PC-3 (cell line): ENCODE measurements around the gene CCDC86. TPM values are rescaled to one million over a fixed set of nuclear protein-coding genes. Genes with fewer than 3 reads are reported as not detected.

Experiments
- ATAC-seq: fragments of 200-7000 bp; cut with Tn5 transposase; 2 replicates; pipeline ENCODE4 v1.9.1; 2020; ENCODE audit warnings: mild to moderate bottlenecking, moderate library complexity
- BruUV-seq: library from RNA; stranded (reverse); fragments of 400-500 nt; replicated peaks from 2 replicates; lab custom pipeline; 2021; lab: Mats Ljungman, UMichigan
- CTCF ChIA-PET: fragments of 300-600 bp; sonication (Branson Sonifier 250); formaldehyde crosslinking; loops from one replicate; lab custom pipeline; 2022; ENCODE audit warnings: antibody characterized with exemption; lab: Charles Lee
- POLR2A ChIA-PET: fragments of 300-600 bp; sonication (Branson Sonifier 250); formaldehyde crosslinking; loops from one replicate; lab custom pipeline; 2022; ENCODE audit warnings: antibody characterized with exemption; ENCODE audit not compliant: unreplicated experiment; lab: Charles Lee
- DNase-seq: peaks from one replicate; pipeline ENCODE4 v3.0.0-alpha.2; 2015
- H2AFZ ChIP-seq: fragments of 300-600 bp; sonication (generic); 2 replicates; pipeline ENCODE4 v1.6.0; 2016; ENCODE audit warnings: antibody characterized with exemption, low read length
- H3F3A ChIP-seq: fragments of 300-600 bp; sonication (generic); one replicate; pipeline ENCODE4 v1.6.0; 2017; ENCODE audit warnings: antibody characterized with exemption, low read length, control low read depth, mild to moderate bottlenecking; ENCODE audit not compliant: unreplicated experiment
- H3K27ac ChIP-seq: fragments of 300-600 bp; sonication (generic); 2 replicates; pipeline ENCODE4 v1.5.1; 2016; ENCODE audit warnings: mild to moderate bottlenecking, low read length
- H3K27me3 ChIP-seq: fragments of 300-600 bp; sonication (generic); 2 replicates; pipeline ENCODE4 v1.6.1; 2016; ENCODE audit warnings: low read length, mixed read lengths
- H3K36me3 ChIP-seq: fragments of 300-600 bp; sonication (generic); 2 replicates; pipeline ENCODE4 v1.6.1; 2016; ENCODE audit warnings: low read depth, mixed run types, low read length, mixed read lengths
- H3K4me1 ChIP-seq: fragments of 300-600 bp; sonication (generic); 2 replicates; pipeline ENCODE4 v1.5.1; 2016; ENCODE audit warnings: low read length; ENCODE audit not compliant: insufficient read depth
- H3K4me2 ChIP-seq: fragments of 300-600 bp; sonication (generic); 2 replicates; pipeline ENCODE4 v1.6.0; 2016; ENCODE audit warnings: low read length
- H3K4me3 ChIP-seq: fragments of 300-600 bp; sonication (generic); 2 replicates; pipeline ENCODE4 v1.5.1; 2016; ENCODE audit warnings: mild to moderate bottlenecking, low read length, mixed read lengths
- H3K79me2 ChIP-seq: fragments of 300-600 bp; sonication (generic); 2 replicates; pipeline ENCODE4 v1.6.1; 2017; ENCODE audit warnings: low read length, mixed read lengths
- H3K9ac ChIP-seq: fragments of 300-600 bp; sonication (generic); 2 replicates; pipeline ENCODE4 v1.6.0; 2016; ENCODE audit warnings: mild to moderate bottlenecking, low read length
- H3K9me2 ChIP-seq: fragments of 300-600 bp; sonication (generic); replicated peaks from 2 replicates; pipeline ENCODE4 v1.6.1; 2016; ENCODE audit warnings: mixed run types, low read length, mixed read lengths
- H3K9me3 ChIP-seq: fragments of 300-600 bp; sonication (generic); 2 replicates; pipeline ENCODE4 v1.6.1; 2016; ENCODE audit warnings: low read length, mixed read lengths
- H4K20me1 ChIP-seq: fragments of 300-600 bp; sonication (generic); 2 replicates; pipeline ENCODE4 v1.6.1; 2016; ENCODE audit warnings: low read length, mixed read lengths
- CTCF ChIP-seq: fragments of 300-600 bp; sonication (generic); conservative IDR thresholded peaks from 2 replicates; pipeline ENCODE4 v1.5.1; 2017; ENCODE audit warnings: antibody characterized with exemption, low read depth, mild to moderate bottlenecking, low read length
- EZH2 ChIP-seq: fragments of 300-600 bp; sonication (generic); IDR thresholded peaks from one replicate; pipeline ENCODE4 v1.6.1; 2017; ENCODE audit warnings: antibody characterized with exemption, mild to moderate bottlenecking, low read length; ENCODE audit not compliant: unreplicated experiment
- EZH2phosphoT487 ChIP-seq: fragments of 300-600 bp; sonication (generic); IDR thresholded peaks from 2 replicates; pipeline ENCODE4 v1.6.1; 2018; ENCODE audit warnings: mild to moderate bottlenecking, antibody characterized with exemption, low read length, borderline replicate concordance
- intact Hi-C: fragments of 100-400 bp; cut with micrococcal nuclease; formaldehyde crosslinking; loops from 2 replicates; pipeline ENCODE4 v1.9.0; 2023
- total RNA-seq: library from RNA; depleted of rRNA; stranded (reverse); fragments of >200 nt; gene quantifications from 2 replicates; pipeline ENCODE4 v1.2.3, GENCODE V29; 2014

The CCDC86 gene
- total RNA-seq, 1 experiment from 2014 or later, result 67.9 TPM

- no peaks in the 10 kb centered on the region for H3K4me1 ChIP-seq
- no peak for DNase-seq
- no peak overlapping the region for H2AFZ ChIP-seq
- no peaks in the 10 kb centered on the region for H3K79me2 ChIP-seq
- H3F3A ChIP-seq, result no peaks in the 10 kb centered on the region
- H3K27ac ChIP-seq, result no peak overlapping the region
- H3K27me3 ChIP-seq, result no peaks in the 10 kb centered on the region
- no peak overlapping the region for H3K9ac ChIP-seq
- TF ChIP-seq CTCF (no peak), EZH2 (no peak), EZH2phosphoT487 (no peak)
- no peak for ATAC-seq
- ChIA-PET CTCF (no interaction called here), POLR2A (no interaction called here)
- no peak overlapping the region for H3K4me2 ChIP-seq
- intact Hi-C loops, result no loop called here
- H3K4me3 ChIP-seq, result no peak overlapping the region
- H3K9me2 ChIP-seq, result no peaks in the 10 kb centered on the region
- no peaks in the 10 kb centered on the region for H3K36me3 ChIP-seq
- H3K9me3 ChIP-seq, result no peaks in the 10 kb centered on the region
- H4K20me1 ChIP-seq, result no peaks in the 10 kb centered on the region
- BruUV-seq, result no TSS peak
Observed at GRCh38 chr11:60825118-60825517, 16.8 kb upstream of the CCDC86 start.

DNA sequence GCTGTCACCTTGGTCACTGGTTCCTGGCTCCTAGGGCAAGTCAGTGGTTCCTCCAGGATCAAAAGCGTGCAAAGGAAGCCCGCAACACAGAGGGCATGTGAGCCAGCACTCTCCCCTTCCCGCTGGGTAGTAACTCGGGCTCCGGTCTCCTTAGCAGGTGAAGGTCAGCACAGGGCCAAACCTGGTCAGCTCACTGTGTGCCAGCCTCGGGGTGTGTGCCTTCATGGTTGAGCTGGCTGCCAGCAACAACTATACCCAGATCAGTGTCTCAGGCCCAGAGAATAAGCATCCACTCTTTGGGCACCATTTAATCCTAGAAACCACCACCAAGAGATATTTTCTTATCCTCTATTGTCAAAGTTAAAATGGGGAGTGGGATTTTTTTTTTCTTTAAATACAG is 16.1 kb upstream of the CCDC86 start:
- Histone ChIP-seq H3F3A (no peaks in the 10 kb centered on the region), H3K4me3 (no peak overlapping the region), H3K36me3 (no peaks in the 10 kb centered on the region), H3K79me2 (no peaks in the 10 kb centered on the region), H4K20me1 (no peaks in the 10 kb centered on the region), H3K4me1 (peaks cover 5% of the 10 kb centered on the region), H3K27ac (no peak overlapping the region), H3K4me2 (no peak overlapping the region), H3K9me3 (no peaks in the 10 kb centered on the region), H3K9ac (no peak overlapping the region), H2AFZ (no peak overlapping the region), H3K9me2 (no peaks in the 10 kb centered on the region), H3K27me3 (no peaks in the 10 kb centered on the region)
- CTCF ChIA-PET, result no interaction called here
- intact Hi-C loops, result no loop called here
- DNase-seq (no peak), ATAC-seq (no peak)
- POLR2A ChIA-PET, result no interaction called here
- TF ChIP-seq EZH2phosphoT487 (no peak), EZH2 (no peak), CTCF (no peak)
- BruUV-seq, result no TSS peak

GRCh38 chr11:60830478-60831142 is 11.3 kb upstream of the CCDC86 start:
- no peak for TF ChIP-seq EZH2phosphoT487
- TF ChIP-seq CTCF, result no peak
- no peak for TF ChIP-seq EZH2
- POLR2A ChIA-PET, result interaction anchor here (0.6 to 0.8 kb wide), 2 partner anchors 21 to 57 kb away, joined by 4 to 5 read pairs; no protein-coding TSS in a partner anchor
- peak overlapping the region; percentile 80 for H3K27ac ChIP-seq
- peaks cover 33% of the 10 kb centered on the region for H3K4me1 ChIP-seq
- H3K9ac ChIP-seq, result peak overlapping the region; percentile 25
- no peaks in the 10 kb centered on the region for H3K9me2 ChIP-seq
- peaks cover 9% of the 10 kb centered on the region for H3F3A ChIP-seq
- H3K27me3 ChIP-seq, result no peaks in the 10 kb centered on the region
- intact Hi-C loops, result loop anchor here (1.0 to 2.0 kb wide), 7 partner anchors 14 to 356 kb away; no protein-coding TSS in a partner anchor
- H3K36me3 ChIP-seq, result no peaks in the 10 kb centered on the region
- H3K9me3 ChIP-seq, result no peaks in the 10 kb centered on the region
- no peak for DNase-seq
- ATAC-seq, result peak; percentile 31
- peak overlapping the region; percentile 43 for H3K4me3 ChIP-seq
- no peaks in the 10 kb centered on the region for H4K20me1 ChIP-seq
- H2AFZ ChIP-seq, result peak overlapping the region; percentile 69
- BruUV-seq, result no TSS peak
- H3K4me2 ChIP-seq, result peak overlapping the region; percentile 74
- CTCF ChIA-PET, result interaction anchor here (1.3 to 2.5 kb wide), 7 partner anchors 13 to 85 kb away, joined by 4 to 123 read pairs (median 6); partner anchors contain the start of gene TMEM109
- no peaks in the 10 kb centered on the region for H3K79me2 ChIP-seq
